Thymus (tissue), 11 donors: ENCODE results near the gene LRP4. TPM values are rescaled to one million over a fixed set of nuclear protein-coding genes. Genes with fewer than 3 reads are reported as not detected.

ENCODE experiments used
- DNase-seq, 9 donors: peaks; one replicate each; pipeline ENCODE4 v3.0.0-alpha.2; 2013; ENCODE audit warnings: low spot score in 9 of 9, low read depth in 6 of 9, missing footprints in 1 of 9
- H3K27ac ChIP-seq, 2 donors: one replicate each; pipeline ENCODE4 v1.5.1; 2013; ENCODE audit warnings: control low read depth in 1 of 2, low read depth in 1 of 2, low read length in 1 of 2, mild to moderate bottlenecking in 1 of 2, moderate library complexity in 1 of 2
- H3K27me3 ChIP-seq, 2 donors: one replicate each; pipeline ENCODE4 v1.5.1; 2013; ENCODE audit warnings: low read length in 1 of 2; ENCODE audit not compliant: control insufficient read depth in 2 of 2, insufficient read depth in 1 of 2
- H3K36me3 ChIP-seq, 2 donors: one replicate each; pipeline ENCODE4 v1.5.1; 2013; ENCODE audit warnings: low read length in 1 of 2, mild to moderate bottlenecking in 1 of 2, moderate library complexity in 1 of 2; ENCODE audit not compliant: control insufficient read depth in 2 of 2, insufficient read depth in 2 of 2
- H3K4me1 ChIP-seq, 2 donors: one replicate each; pipeline ENCODE4 v1.5.1; 2013; ENCODE audit warnings: low read length in 2 of 2; ENCODE audit not compliant: control insufficient read depth in 2 of 2, insufficient read depth in 2 of 2
- H3K4me3 ChIP-seq, 2 donors: one replicate each; pipeline ENCODE4 v1.5.1; 2013; ENCODE audit warnings: low read length in 2 of 2, control low read depth in 1 of 2, mild to moderate bottlenecking in 1 of 2
- H3K9me3 ChIP-seq, 2 donors: one replicate each; pipeline ENCODE4 v1.5.1; 2013; ENCODE audit warnings: low read length in 1 of 2, mild to moderate bottlenecking in 1 of 2; ENCODE audit not compliant: control insufficient read depth in 2 of 2, insufficient read depth in 1 of 2
- WGBS: extraction: QIAGEN DNeasy Blood & Tissue Kit; methylation state at CpG from one replicate; pipeline ENCODE4 v1.1.7; 2013; 5-methylcytosine and 5-hydroxymethylcytosine counted together
- polyA plus RNA-seq: library from polyadenylated mRNA; stranded (reverse); fragments of 200-250 nt; gene quantifications from one replicate; pipeline ENCODE4 v1.2.3, GENCODE V29; 2013
- total RNA-seq: library from RNA; stranded (reverse); fragments of 120-200 nt; gene quantifications from one replicate; pipeline ENCODE4 v1.2.4, GENCODE V29; 2013
- donor health status: healthy.

LRP4 gene
- total and polyA plus RNA-seq, 2 donors = 1.8 to 5.2 TPM

DNA sequence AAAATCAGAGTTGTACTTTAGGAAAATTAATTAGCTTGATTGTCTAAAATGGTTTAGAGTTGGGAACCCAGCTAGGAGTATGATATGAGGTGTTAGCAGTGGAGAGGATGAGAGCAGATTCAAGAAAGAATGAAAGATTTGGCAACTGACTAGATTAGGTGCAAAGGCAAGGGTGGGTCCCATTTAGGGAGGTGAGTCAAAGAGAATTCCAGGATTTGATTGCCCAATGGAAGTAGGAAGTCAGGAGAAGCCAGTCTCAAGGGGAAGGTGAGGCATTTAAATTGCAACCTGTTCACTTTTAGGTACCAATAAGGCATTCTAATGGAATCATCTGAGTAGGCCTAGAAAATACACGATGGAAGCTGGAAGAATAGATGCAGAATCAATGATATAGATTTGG, 68.7 kb downstream of the LRP4 start:
- H3K4me3 ChIP-seq = no peak overlapping the region
- no peak overlapping the region for H3K27ac ChIP-seq
- H3K4me1 ChIP-seq = peaks cover under 1 to 6% of the 10 kb centered on the region in 2 donors
- 95% methylated on average over 1 of the region's 1 CpG for WGBS
- H3K36me3 ChIP-seq = no peaks in the 10 kb centered on the region
- H3K27me3 ChIP-seq = no peaks in the 10 kb centered on the region
- no peaks in the 10 kb centered on the region for H3K9me3 ChIP-seq
- no peak for DNase-seq

DNA sequence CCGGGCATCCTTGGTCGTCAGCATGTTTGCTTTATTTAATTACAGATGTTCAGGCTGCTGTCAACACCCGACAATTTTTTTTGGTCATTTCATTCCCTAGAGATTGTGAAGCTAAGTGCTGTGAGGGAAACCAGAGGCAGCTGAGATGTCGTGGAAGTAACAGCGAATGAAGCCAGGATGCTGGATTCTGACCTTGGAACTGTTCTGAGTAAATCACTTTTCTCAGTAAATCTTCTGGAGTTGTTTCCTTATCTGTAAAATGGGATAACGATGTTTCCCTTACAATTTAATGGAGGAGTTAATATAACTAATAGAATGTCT, 71.9 kb downstream of the LRP4 start:
- Histone ChIP-seq H3K27ac (no peak overlapping the region), H3K36me3 (peaks cover 0 to 7% of the 10 kb centered on the region in 2 donors), H3K4me1 (peaks cover 5 to 9% of the 10 kb centered on the region in 2 donors), H3K27me3 (no peaks in the 10 kb centered on the region), H3K4me3 (peak overlapping the region; percentile 80 to 86), H3K9me3 (no peaks in the 10 kb centered on the region)
- WGBS = 17% methylated on average over 6 of the region's 6 CpGs
- DNase-seq = no peak

DNA sequence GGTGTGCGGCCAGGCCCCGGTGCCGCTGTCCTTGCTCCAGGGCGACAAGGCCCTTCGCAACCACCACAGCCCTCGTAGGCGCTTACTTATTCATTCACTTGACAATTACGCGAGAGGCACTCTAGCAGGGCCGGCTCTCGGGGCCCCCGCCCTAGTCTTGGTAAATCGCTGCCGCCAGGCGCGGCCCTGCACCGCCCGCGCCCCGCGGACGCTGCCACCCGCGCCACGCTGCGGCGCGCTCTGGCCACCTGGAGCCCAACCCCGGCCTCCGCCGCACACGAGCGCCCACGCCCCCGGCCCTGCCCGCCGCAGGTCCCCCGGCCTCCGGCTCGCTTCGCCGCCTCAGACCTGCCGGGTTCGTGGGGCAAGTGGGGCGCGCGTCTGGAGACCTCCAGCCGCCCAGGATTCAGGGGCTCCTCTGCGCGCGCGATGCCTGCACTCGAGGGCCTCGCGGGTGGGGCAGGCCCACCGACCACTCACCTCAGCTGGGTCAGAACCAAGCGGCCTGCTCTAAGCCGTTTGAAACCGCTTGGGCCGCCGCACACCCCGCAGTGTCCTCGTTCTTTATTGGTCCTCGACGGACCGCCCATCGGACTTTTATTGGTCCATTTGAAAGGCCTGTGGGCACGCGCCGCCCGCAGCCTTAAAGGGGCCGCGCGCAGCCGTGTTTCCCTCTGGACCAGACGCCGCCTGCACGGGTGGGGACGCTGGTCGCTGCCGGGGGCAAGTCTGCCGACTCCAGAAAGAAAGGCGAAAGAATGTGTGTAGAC, 72.4 kb downstream of the LRP4 start, which contains the start of gene CKAP5:
Gene CKAP5, minus strand, starts transcription at position 541 of the 770 bp plus-strand sequence. CDS start 25,049 bp downstream, outside the sequence.
- DNase-seq = peak; percentile 56 to 93 (median 78)
- H3K27ac ChIP-seq = peak within 1 kb of the TSS; percentile 53 to 62
- H3K36me3 ChIP-seq = peaks cover 0 to 7% of the 10 kb centered on the region in 2 donors

DNA sequence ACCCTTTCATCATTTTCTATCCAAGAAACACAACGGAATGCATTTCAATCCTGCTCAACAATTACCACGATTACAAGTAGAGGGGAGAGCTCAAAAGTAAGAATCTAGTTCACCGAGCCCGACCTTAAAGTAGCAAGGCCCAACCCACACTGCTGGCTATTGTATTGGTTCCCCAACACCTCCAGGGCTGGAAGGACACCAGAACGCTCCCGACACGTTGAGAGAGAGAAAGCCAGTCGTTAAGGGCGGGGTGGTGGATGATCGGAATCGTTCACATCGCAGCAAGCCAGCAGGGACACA, 73.0 kb downstream of the LRP4 start:
- peak overlapping the region; percentile 80 to 86 for H3K4me3 ChIP-seq
- peaks cover 5 to 9% of the 10 kb centered on the region in 2 donors for H3K4me1 ChIP-seq
- H3K27me3 ChIP-seq = no peaks in the 10 kb centered on the region
- H3K27ac ChIP-seq = peak overlapping the region in 1 of 2 donors; percentile 50
- DNase-seq = peak in 1 of 9 donors; percentile 17
- under 1% methylated on average over 12 of the region's 12 CpGs for WGBS
- H3K9me3 ChIP-seq = no peaks in the 10 kb centered on the region
- peaks cover 0 to 10% of the 10 kb centered on the region in 2 donors for H3K36me3 ChIP-seq

More for the DNA sequence above, 72.4 kb downstream of the LRP4 start, which contains the start of gene CKAP5:
- WGBS = under 1% methylated on average over 83 of the region's 83 CpGs
- Histone ChIP-seq H3K4me1 (peaks cover 5 to 9% of the 10 kb centered on the region in 2 donors), H3K27me3 (no peaks in the 10 kb centered on the region), H3K9me3 (no peaks in the 10 kb centered on the region), H3K4me3 (peak within 1 kb of the TSS; percentile 80 to 86)

DNA sequence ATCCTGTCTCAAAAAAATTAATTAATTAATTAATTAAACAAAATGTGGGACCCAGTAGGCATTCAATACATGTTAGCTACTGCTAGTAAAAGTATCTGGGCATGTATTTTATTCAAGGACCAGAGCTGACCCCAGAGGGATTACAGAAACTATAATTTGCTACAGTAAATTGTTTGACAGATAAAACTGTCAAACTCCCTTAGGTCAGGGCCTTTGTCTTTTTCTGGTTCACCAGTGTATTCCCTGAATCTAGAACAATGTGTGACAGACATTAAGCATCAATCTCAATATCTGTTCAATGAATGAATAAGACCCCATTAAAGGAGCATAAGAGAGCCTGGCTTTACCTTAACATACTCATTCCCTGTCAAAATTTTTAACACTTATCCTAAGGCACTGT, 78.2 kb downstream of the LRP4 start:
- no peak overlapping the region for H3K27ac ChIP-seq
- no peak for DNase-seq
- H3K4me3 ChIP-seq = no peak overlapping the region
- H3K36me3 ChIP-seq = peaks cover 0 to 17% of the 10 kb centered on the region in 2 donors
- no peaks in the 10 kb centered on the region for H3K9me3 ChIP-seq
- peaks cover 4 to 5% of the 10 kb centered on the region in 2 donors for H3K4me1 ChIP-seq
- no peaks in the 10 kb centered on the region for H3K27me3 ChIP-seq

DNA sequence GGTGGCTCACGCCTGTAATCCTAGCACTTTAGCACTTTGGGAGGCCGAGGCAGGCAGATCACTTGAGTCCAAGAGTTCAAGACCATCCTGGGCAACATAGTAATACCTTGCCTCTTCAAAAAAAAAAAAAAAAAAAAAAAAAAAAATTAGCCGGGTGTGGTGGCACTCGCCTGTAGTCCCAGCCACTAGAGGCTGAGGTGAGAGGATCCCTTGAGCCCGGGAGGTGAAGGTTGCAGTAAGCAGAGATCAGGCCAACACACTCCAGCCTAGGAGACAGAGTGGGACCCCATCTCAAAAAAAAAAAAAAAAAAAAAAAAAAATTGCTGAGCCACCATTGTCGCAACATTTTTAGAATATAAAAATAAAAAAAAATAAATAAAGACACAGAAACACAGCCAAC, 79.8 kb downstream of the LRP4 start:
- Histone ChIP-seq H3K27me3 (no peaks in the 10 kb centered on the region), H3K4me3 (no peak overlapping the region), H3K4me1 (no peaks in the 10 kb centered on the region), H3K27ac (no peak overlapping the region), H3K36me3 (peaks cover 0 to 17% of the 10 kb centered on the region in 2 donors), H3K9me3 (no peaks in the 10 kb centered on the region)
- DNase-seq = no peak
- WGBS = 97% methylated on average over 6 of the region's 6 CpGs

DNA sequence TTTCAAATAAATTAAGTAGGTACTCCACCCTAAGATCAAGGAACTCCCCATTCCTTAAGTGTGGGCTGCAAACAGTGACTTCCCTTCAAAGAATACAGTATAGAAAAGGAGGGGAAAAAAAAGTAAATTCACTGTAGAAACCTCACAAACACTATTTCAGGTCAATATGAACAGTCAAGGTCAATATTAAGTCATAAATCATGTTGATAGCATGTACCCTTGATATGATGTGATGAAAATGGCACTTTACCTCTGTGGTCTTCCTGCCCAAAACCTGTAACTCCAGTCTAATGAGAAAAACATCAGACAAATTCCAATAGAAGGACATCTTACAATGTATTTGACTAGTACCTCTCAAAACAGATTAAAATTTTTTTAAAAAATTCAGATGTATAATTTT, 80.5 kb downstream of the LRP4 start:
- Histone ChIP-seq H3K4me3 (no peak overlapping the region), H3K27me3 (no peaks in the 10 kb centered on the region), H3K36me3 (peaks cover 0 to 17% of the 10 kb centered on the region in 2 donors), H3K27ac (no peak overlapping the region), H3K9me3 (no peaks in the 10 kb centered on the region), H3K4me1 (no peaks in the 10 kb centered on the region)
- no peak for DNase-seq

DNA sequence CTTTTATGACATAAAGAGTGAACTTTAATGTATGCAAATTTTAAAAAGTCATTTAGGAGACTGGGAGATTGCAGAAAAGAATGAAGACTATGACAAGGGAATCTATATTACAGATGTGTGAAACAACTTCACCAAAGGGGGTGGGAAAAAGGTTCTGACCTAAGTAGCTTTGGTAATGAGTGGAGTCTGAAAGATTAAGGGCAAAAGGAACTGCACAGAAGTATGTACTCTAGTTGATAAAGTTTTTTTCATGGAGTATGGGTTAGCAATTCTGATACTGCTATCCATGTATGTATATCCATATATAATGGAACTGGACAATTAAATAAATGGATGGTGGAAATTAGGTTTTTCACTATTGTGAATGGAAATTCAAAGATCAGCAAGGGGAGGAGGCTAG, 81.5 kb downstream of the LRP4 start:
- no peaks in the 10 kb centered on the region for H3K4me1 ChIP-seq
- H3K9me3 ChIP-seq = no peaks in the 10 kb centered on the region
- no peak overlapping the region for H3K4me3 ChIP-seq
- H3K36me3 ChIP-seq = peaks cover 0 to 11% of the 10 kb centered on the region in 2 donors
- DNase-seq = no peak
- no peak overlapping the region for H3K27ac ChIP-seq
- no peaks in the 10 kb centered on the region for H3K27me3 ChIP-seq

DNA sequence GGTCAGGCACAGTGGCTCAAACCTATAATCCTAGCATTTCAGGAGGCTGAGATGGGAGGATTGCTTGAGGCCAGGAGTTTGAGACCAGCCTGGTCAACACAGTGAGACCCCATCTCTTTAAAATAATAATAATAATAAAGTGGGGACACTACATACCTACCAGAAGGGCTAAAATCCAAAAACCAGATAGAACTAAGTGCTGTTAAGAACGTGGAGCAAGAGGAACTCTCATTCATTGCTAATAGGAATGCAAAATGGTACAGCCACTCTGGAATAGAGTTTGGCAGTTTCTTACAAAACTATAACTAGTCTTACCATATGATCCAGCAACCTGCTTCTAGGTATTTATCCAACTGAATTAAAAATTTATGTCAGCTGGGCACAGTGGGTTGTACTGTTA, 81.9 kb downstream of the LRP4 start:
- H3K27me3 ChIP-seq = no peaks in the 10 kb centered on the region
- H3K4me3 ChIP-seq = no peak overlapping the region
- no peak for DNase-seq
- no peaks in the 10 kb centered on the region for H3K9me3 ChIP-seq
- 95% methylated on average over 1 of the region's 1 CpG for WGBS
- peaks cover 0 to 10% of the 10 kb centered on the region in 2 donors for H3K36me3 ChIP-seq
- H3K4me1 ChIP-seq = no peaks in the 10 kb centered on the region
- no peak overlapping the region for H3K27ac ChIP-seq
